GM18520 (cell line): ENCODE results near the gene NXN.
"Not testable (repeated sequence)": the region's sequence is repeated elsewhere in the genome, so short reads cannot be mapped to it uniquely, and the experiment has no call there.

Source experiments
- ATAC-seq: cut with Tn5 transposase; IDR thresholded peaks from one replicate; pipeline ENCODE4 v1.9.1; 2021; ENCODE audit not compliant: unreplicated experiment

NXN gene

DNA sequence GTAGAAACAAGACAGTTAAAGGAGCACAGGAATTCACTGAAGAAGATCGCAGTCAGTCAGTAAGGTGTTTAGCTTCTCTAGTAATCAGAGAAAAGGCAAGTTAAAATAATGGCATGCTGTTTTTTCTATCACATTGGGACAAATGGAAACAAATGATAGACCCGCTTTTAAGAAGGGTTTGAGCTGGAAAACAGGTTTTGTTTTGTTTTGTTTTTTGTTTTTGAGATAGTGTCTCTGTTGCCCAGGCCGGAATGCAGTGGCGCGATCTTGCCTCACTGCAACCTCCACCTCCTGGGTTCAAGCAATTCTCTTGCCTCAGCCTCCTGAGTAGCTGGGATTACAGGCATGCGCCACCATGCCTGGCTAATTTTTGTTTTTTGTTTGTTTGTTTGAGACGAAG lies 193.7 kb downstream of the NXN start:
- ATAC-seq, result not testable (repeated sequence)

DNA sequence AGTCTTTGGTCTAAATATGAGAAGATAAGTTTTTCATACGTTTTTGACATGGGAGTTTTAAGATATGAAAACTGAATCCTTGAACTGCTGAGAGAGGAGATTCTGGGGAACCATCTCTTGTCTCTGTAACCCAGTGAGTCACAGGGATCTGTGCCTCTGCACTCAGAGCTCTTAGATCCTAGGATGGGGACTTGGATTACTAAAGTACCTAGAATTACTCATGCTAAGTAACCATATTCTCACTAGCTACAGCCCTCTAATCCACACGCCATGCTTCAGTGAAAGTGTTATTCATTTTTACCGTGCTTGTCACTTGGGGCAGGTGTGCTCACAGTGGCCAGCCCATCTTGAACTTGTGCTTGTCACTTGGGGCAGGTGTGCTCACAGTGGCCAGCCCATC lies 195.4 kb downstream of the NXN start:
- ATAC-seq, result no peak

DNA sequence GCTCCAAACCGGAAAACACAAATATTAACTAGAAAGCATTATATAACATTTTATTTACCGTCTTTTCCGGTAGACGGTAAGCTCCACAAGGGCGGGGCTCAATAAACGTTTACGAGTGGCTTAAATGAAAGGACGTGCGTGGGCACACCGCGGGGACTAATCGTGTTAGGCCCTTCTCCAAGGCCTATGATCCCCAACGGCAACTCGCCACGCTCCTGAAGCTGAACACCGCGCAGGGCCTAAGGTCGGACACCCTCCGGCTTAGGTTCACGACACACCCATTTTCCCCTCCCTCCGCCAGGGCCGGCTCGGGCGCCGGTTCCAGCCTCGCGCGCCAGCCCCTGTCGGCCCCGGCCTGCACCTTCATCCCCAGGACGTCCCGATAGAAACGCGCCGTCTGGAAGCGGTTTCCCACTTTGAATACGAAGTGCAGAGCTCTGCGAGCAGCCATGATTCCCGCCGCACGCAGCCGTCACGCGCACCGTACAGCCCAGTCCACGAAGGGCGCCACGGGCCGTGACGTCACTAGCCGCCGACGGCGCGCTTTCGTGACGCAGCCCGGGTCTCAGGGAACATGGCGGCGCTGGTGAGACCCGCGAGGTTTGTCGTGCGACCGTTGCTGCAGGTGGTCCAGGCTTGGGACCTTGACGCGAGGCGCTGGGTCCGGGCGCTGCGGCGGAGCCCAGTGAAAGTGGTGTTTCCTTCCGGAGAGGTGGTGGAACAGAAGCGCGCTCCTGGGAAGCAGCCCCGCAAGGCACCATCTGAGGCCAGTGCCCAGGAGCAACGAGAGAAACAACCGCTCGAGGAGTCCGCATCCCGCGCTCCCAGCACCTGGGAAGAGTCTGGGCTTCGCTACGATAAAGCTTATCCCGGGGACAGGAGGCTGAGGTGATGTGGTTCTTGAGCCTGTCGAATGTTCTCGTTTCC lies 197.5 kb downstream of the NXN start, which contains the start of the genes GLOD4 and MRM3:
TSS of gene GLOD4 (minus strand) at position 476 of the 927 bp plus-strand sequence. CDS start at position 451, 25 bp downstream.
TSS of gene MRM3 (plus strand) at position 549 of the 927 bp plus-strand sequence. CDS start at position 575, 26 bp downstream.
- peak; percentile 71 for ATAC-seq

DNA sequence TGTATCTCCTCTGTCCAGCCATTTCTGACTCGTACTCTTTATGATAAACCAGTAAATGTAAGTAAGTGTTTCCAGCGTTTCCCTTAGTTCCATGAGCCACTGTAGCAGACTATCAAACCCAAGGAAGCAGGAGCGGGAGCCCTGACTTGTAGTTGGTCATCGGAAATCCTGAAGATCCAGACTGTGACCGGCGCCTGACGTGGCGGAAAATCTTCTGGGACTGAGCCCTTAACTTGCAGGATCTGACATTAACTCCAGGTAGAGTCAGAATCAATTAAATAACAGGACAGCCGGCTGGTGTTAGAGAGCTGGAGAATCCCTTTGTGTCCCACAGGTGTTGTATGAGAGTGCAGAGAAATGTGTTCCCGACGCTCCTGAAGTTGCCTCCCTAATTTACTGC lies 201.5 kb downstream of the NXN start:
- no peak for ATAC-seq

DNA sequence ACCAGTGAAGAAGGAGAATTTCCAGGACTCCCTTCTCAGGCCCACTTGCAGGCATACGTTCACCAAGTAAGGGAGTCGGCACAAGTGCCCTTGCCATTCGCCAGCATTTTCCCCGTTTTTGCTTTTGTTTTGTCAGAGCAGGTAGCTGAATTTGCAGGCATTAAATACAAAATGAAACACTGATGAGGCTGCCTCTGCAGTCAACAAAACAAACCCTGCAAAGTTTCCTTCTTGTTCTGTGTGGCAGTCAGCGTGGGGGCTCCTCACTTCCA lies 205.3 kb downstream of the NXN start:
- no peak for ATAC-seq

DNA sequence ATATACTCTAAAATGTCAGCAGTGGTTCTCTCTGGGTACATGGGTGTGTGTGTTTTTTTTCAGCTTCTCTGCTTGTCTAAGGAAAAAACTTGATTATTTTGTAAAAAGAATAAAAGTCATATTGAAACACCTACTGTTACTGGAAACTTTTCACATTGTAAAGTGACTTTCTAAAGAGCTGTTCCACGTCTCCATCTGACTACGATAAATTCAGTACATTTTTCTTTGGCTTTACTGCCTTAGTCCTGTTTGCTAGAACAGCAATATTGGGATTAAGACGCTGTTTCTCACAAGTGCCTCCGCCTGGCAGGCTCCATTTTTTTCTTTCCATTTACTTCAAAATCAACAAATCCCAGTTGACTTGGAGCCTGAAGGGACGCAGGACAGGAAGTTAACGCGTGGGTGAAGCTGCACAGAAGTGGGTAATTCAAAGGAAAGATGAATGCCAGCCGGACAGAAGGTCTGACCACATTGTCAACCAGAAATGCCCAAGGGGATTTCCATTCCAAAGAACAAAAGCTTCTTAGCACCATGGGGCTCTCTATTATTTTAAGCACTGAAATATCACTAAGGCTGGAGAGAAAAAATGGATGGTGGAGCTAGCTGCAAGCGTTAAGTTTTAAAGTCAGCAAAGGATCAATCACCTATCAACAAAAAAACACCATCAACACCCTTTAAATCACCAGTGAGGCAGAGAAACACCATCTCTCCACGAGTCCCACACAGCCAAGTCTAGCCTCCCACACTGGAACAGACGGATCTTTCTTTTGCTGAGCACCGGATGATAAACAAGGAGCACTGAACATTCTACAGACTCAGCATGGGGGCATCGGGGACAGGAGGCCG lies 205.9 kb downstream of the NXN start:
- no peak for ATAC-seq

DNA sequence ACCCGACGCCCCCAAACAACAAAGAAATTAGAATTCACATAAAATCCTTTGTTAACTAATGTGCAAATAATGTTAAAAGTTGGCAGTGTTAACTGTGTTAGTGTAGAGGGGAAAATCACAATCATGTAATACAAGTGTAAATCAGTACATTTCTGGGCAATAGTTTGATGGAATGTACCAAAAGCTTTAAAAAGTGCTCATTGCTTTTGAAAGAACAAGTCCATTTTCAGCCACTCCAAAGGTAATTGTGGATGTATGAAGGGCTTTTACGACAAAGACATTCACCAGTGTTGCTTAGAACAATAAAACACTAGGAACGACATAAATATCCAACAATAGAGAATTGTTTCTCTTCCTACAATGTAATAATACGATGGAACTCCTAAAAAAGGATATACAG lies 206.6 kb downstream of the NXN start:
- no peak for ATAC-seq

DNA sequence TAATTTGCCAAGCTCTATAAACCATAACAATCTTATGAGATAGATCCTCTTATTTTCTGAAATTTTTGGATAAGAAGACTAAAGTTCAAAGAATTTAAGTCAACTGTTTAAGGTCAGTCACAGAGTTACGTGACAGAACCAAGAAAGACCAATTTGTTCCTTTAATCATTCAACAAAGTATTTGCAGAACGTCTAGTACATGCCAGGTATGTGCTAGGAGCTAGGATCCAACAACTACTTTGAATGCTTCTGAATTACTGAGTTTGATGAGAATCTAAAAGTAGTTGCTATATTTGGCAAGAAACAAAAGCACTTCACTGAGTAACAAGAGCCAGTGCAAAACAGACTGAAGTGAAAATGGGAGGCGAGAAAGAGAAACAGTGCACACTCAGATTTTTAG lies 212.5 kb downstream of the NXN start:
- ATAC-seq, result no peak

DNA sequence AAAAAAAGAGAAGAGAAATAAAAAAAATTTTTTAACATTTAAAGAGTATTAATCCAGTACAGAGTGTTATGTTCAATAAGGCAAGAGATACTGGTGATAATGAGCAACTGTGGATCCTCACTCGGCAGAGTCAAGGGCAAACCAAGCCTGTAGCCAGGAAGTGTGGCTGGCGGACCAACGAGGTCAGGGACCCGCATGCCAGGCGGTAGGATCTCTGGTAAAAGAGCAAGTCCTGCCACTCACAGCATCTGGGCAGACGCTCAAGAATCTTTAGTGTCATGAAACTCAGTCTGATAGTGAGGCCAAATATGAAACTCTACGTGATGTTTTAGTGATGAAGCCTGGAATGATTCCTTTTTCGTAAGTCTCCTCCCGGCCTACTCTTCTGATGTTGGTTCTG lies 219.2 kb downstream of the NXN start:
- no peak for ATAC-seq

DNA sequence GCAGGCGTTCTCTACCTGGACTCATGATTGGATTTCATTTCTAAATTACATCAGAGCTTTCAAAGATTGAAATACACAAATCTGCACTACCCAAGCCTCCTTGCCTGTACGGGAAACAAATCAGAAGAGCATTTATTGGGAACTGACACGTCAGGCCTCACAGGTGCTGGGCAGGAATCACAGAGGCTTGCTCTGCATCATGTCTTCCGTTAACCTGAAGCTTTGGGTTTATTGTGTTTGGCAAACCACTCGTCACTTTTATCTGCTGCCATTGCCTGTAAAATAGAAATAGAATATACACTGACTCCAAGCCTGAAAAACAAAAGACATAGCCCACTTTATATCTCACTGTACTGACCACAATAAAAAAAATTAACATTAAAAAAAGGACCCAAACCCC lies 219.6 kb downstream of the NXN start:
- no peak for ATAC-seq

DNA sequence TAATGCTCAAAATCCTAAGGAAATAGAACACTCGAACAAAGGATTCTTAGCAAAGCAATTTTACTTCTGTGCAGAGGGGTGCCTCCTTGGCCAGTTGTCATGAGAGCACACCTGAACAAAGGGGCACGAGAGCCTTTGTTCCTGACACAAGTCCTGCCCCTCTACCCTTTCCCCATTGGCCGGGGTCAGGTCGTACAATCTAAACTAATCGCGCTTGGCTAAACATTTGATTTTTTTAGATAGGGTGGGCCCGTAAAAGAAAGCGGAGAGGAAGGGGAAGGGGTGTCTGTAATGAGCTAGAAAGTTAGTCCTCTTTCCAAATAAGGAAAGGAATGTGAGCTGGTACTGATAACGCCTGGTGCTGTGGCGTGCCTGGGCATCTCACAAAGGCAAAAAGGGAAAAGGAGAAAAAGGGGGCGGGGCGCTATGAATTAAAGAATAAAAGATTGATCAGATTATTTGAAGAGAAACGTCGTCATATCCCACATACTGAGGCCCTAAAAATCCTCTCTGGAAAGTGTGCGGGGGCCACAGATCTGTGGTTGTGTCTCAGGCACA lies 223.5 kb downstream of the NXN start:
- not testable (repeated sequence) for ATAC-seq

DNA sequence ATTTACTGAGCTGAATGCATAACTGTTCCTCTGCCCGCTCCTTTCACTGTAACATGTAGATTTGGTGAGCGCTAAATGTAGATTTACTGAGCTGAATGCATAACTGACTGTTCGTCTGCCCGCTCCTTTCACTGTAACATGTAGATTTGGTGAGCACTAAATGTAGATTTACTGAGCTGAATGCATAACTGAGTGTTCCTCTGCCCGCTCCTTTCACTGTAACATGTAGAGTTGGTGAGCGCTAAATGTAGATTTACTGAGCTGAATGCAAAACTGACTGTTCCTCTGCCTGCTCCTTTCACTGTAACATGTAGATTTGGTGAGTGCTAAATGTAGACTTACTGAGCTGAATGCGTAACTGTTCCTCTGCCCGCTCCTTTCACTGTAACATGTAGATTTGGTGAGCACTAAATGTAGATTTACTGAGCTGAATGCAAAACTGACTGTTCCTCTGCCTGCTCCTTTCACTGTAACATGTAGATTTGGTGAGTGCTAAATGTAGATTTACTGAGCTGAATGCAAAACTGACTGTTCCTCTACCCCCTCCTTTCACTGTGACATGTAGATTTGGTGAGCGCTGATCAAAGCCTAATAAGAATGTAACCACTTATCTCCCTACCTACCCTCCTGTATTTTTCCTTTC lies 224.1 kb downstream of the NXN start:
- ATAC-seq, result not testable (repeated sequence)

DNA sequence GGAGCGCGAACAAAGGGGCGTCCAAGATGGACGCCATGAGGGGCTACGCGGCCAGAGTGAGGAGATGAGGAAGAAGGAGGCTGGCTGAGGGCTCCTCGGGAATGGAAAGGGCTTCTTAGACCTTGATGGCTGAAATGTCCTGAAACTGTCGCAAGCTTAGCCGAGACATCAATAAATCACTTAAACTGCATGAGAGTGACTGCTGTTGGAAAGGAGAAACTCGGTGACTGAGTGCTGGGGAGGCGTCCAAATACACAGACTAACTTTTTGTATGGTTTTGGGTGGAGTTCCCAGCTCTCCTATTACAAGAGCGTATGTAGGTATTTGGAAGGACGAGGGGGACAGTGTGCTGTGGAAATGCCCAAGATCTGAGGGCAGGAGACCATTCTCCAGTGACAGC lies 226.2 kb downstream of the NXN start:
- ATAC-seq, result no peak

DNA sequence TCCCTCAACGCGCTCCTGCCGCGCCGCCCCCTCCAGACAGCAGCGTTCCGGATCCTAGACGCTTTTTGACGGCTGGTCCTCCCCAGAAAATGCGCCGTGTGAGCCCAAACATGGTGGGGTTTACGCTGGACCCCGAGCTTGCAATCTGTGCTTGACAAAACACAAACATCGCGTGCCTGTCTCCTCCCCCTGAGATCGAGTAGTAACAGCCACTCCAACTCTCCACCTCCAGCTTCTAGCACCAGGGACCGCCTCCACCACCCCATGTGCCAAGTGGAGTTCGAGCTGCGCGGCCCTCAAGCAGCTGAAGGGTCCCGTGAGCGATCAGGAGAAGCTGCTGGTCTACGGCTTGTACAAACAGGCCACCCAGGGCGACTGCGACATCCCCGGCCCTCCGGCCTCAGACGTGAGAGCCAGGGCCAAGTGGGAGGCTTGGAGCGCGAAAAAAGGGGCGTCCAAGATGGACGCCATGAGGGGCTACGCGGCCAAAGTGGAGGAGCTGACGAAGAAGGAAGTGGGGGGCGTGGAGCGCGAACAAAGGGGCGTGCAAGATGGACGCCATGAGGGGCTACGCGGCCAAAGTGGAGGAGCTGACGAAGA lies 226.9 kb downstream of the NXN start:
- no peak for ATAC-seq

DNA sequence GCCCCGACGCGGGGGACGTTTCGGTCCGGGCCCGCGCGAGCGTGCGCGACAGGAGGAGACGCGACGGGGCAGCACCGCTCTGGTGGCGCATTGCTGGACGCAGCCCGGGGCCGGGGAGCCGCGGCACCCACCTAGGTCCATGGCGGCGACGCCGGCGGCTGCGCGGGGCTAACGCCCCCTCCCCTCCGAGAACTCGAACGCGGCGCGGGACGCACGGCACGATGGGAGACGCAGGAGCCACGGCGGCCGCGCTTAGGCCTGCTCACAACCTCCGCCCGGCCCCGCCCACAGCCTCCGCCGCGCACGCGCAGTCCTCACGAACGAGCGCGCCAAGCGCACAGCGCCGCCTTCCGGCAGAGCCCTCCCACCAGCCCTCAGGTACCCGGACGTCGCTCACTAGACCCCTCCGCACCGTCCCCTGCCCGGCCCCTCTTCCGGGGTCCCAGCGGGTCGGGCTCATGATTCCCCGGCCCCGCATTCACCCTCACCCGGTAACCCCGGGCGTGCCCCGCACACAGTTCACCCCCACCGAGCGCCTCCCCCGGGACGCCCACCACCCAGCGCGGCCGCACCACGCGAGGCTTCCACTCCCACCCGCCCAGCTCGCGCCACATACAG lies 227.5 kb downstream of the NXN start, which contains the start of gene GEMIN4:
TSS of gene GEMIN4 (minus strand) at position 263 of the 618 bp plus-strand sequence. CDS start at position 141, 122 bp downstream.
- peak; percentile 80 for ATAC-seq

DNA sequence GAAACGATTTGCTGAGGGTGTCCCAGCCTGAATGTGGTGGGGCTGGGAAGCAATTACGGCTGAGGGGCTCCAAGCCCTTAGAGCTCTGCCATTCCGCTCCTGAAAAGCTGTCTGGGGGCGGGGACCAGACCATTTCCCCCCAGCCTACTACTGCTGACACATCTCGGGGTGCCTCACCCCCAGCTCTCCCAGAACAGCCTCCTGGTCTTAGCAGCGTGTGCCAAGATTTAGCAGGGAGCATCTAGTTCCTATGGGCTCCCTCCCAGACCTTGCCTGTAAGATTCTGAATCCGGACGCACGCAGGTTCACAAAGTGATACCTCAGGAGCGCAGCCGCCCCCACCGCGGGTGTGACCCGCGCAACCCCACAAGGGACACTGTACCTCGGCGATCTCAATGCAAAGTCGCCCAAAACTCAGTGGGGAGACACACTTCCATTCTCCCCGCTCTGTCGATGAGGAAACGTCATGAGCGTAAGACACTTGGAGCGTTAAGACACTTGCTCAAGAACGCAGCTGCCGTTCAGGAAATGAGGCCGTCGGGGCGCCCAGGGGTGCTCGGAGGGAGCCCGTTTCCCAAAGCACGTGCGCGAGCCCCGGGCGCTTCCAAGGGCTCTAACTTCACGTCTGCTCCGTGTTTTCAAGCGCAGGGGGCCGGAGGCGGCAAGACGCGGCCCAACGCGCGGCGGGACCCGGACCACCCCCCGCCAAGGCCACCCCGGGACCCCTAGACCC lies 228.1 kb downstream of the NXN start:
- peak; percentile 4 for ATAC-seq

DNA sequence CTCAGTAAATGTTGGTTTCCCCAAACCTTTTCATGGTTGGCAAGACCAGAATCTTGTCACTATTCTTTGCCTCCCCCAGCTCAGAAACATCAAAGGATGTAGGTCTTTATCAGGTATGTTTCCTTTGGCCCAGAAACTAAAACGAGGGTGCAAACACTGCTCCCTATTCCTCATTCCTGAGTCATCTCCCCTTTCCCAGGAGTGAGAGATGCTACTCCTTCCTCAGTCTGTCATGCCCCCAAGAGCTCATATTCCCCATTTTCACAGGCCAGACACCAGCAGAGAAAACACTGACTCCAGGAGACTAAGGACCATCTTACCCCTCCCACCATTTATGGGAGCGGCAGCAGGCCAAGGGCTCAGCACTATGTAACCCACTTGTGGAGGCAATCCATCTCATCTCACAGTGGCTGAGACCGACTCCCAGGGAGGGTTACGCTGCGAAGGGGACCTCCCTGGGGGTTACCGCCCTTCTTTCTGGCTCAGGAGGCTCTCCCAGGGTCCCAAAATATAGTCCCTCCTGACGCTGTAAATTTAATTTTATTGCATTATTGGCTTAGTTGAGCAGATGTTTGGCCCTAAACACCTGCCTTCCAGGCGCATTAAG lies 229.0 kb downstream of the NXN start:
- ATAC-seq, result no peak

DNA sequence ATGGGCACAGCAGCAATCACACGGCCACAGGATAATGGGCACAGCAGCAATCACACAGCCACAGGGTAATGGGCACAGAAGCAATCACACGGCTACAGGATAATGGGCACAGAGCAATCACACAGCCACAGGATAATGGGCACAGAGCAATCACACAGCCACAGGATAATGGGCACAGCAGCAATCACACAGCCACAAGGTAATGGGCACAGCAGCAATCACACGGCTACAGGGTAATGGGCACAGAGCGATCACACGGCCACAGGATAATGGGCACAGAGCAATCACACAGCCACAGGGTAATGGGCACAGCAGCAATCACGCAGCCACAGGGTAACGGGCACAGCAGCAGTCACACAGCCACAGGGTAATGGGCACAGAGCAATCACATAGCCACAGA lies 230.2 kb downstream of the NXN start:
- not testable (repeated sequence) for ATAC-seq
